NCI-H187 (cell line): ENCODE measurements around the gene KRTAP5-7.
"Not testable (repeated sequence)": the region's sequence is repeated elsewhere in the genome, so short reads cannot be mapped to it uniquely, and the experiment has no call there.

Experiments
- DNase-seq, 2 experiments: peaks; one replicate each; lab custom pipeline; 2025; lab: John Stamatoyannopoulos, UW

Gene KRTAP5-7

GRCh38 chr11:71557257-71557656 lies 30.2 kb downstream of the KRTAP5-7 start:
- DNase-seq: no peak

GRCh38 chr11:71558996-71559395 lies 31.9 kb downstream of the KRTAP5-7 start:
- no peak for DNase-seq

- no peak for DNase-seq
Observed at GRCh38 chr11:71562120-71562519, 35.1 kb downstream of the KRTAP5-7 start.

- DNase-seq: no peak
Observed at GRCh38 chr11:71563406-71563805, 36.3 kb downstream of the KRTAP5-7 start.

GRCh38 chr11:71564430-71564829 lies 37.4 kb downstream of the KRTAP5-7 start:
- no peak for DNase-seq

- DNase-seq: no peak
Observed at GRCh38 chr11:71565263-71565662, 38.2 kb downstream of the KRTAP5-7 start, which contains the start of gene KRTAP5-10. KRTAP5-10 (plus strand) TSS chr11:71565563; CDS start chr11:71565588, 25 bp downstream.

GRCh38 chr11:71566081-71566620 lies 39.1 kb downstream of the KRTAP5-7 start:
- no peak for DNase-seq

GRCh38 chr11:71566626-71567599 lies 39.8 kb downstream of the KRTAP5-7 start:
- DNase-seq: not testable (repeated sequence)

GRCh38 chr11:71567633-71568032 lies 40.6 kb downstream of the KRTAP5-7 start:
- DNase-seq: not testable (repeated sequence)

GRCh38 chr11:71568704-71569349 lies 41.8 kb downstream of the KRTAP5-7 start:
- DNase-seq: no peak

GRCh38 chr11:71571101-71571850 lies 44.2 kb downstream of the KRTAP5-7 start:
- DNase-seq: not testable (repeated sequence)

- no peak for DNase-seq
Observed at GRCh38 chr11:71572811-71573210, 45.7 kb downstream of the KRTAP5-7 start.

GRCh38 chr11:71574418-71574817 lies 47.4 kb downstream of the KRTAP5-7 start:
- no peak for DNase-seq

GRCh38 chr11:71575723-71576424 lies 48.8 kb downstream of the KRTAP5-7 start:
- DNase-seq: no peak

GRCh38 chr11:71576688-71577465 lies 49.8 kb downstream of the KRTAP5-7 start:
- not testable (repeated sequence) for DNase-seq

GRCh38 chr11:71577469-71578004 lies 50.5 kb downstream of the KRTAP5-7 start:
- no peak for DNase-seq
